Liver (tissue), 9 donors: ENCODE data around the gene IQGAP2. TPM values are rescaled to one million over a fixed set of nuclear protein-coding genes. Genes with fewer than 3 reads are reported as not detected.

Experiments used
- DNase-seq: peaks from one replicate; pipeline ENCODE4 v3.0.0-alpha.2; 2017; ENCODE audit warnings: low spot score
- H3K27ac ChIP-seq, 2 donors: one replicate each; pipeline ENCODE4 v1.7.0; 2013; ENCODE audit warnings: inconsistent platforms in 2 of 2, low read length in 2 of 2, control low read depth in 1 of 2, low read depth in 1 of 2, mild to moderate bottlenecking in 1 of 2
- H3K27me3 ChIP-seq, 4 donors: one replicate each; pipeline versions ENCODE4 v1.6.1 to v1.7.0; 2013; ENCODE audit warnings: low read length in 3 of 4, inconsistent platforms in 1 of 4, mild to moderate bottlenecking in 1 of 4, moderate library complexity in 1 of 4; ENCODE audit not compliant: control insufficient read depth in 4 of 4, insufficient read depth in 4 of 4
- H3K36me3 ChIP-seq, 4 donors: one replicate each; pipeline versions ENCODE4 v1.6.1 to v1.7.0; 2013; ENCODE audit warnings: low read length in 3 of 4, mild to moderate bottlenecking in 3 of 4, low read depth in 1 of 4, moderate library complexity in 1 of 4; ENCODE audit not compliant: control insufficient read depth in 4 of 4, insufficient read depth in 3 of 4
- H3K4me1 ChIP-seq, 4 donors: one replicate each; pipeline versions ENCODE4 v1.6.1 to v1.7.0; 2013; ENCODE audit warnings: low read length in 3 of 4, mild to moderate bottlenecking in 3 of 4, moderate library complexity in 1 of 4; ENCODE audit not compliant: control insufficient read depth in 4 of 4, insufficient read depth in 4 of 4
- H3K4me3 ChIP-seq, 3 donors: one replicate each; pipeline versions ENCODE4 v1.6.1 to v1.7.0; 2013; ENCODE audit warnings: low read length in 3 of 3, control low read depth in 1 of 3, low read depth in 1 of 3, mild to moderate bottlenecking in 1 of 3
- H3K9ac ChIP-seq, 2 donors: one replicate each; pipeline ENCODE4 v1.7.0; 2013; ENCODE audit warnings: low read length in 2 of 2, mild to moderate bottlenecking in 2 of 2, moderate library complexity in 2 of 2, control low read depth in 1 of 2, low read depth in 1 of 2
- H3K9me3 ChIP-seq, 4 donors: one replicate each; pipeline versions ENCODE4 v1.6.1 to v1.7.0; 2013; ENCODE audit warnings: low read length in 3 of 4; ENCODE audit not compliant: control insufficient read depth in 4 of 4
- EGR1 ChIP-seq, 2 donors: IDR thresholded peaks; 2 replicates each; pipeline ENCODE4 v1.6.1; 2016 to 2018; ENCODE audit warnings: antibody characterized with exemption in 2 of 2, low read depth in 2 of 2
- FOXA1 ChIP-seq: IDR thresholded peaks from 2 replicates; pipeline ENCODE4 v1.6.1; 2016; ENCODE audit warnings: antibody characterized with exemption
- FOXA2 ChIP-seq: IDR thresholded peaks from 2 replicates; pipeline ENCODE4 v1.6.1; 2016; ENCODE audit warnings: antibody characterized with exemption
- GABPA ChIP-seq, 2 donors: IDR thresholded peaks in 1 of 2; conservative IDR thresholded peaks in 1 of 2; 2 replicates each; pipeline ENCODE4 v1.6.1; 2016; ENCODE audit warnings: antibody characterized with exemption in 2 of 2, mild to moderate bottlenecking in 1 of 2, moderate library complexity in 1 of 2
- HNF4A ChIP-seq, 2 donors: conservative IDR thresholded peaks; 2 replicates each; pipeline ENCODE4 v1.6.1; 2016; ENCODE audit warnings: antibody characterized with exemption in 2 of 2, mild to moderate bottlenecking in 2 of 2
- HNF4G ChIP-seq: IDR thresholded peaks from 2 replicates; pipeline ENCODE4 v1.6.1; 2016; ENCODE audit warnings: antibody characterized with exemption
- JUND ChIP-seq, 2 donors: IDR thresholded peaks; 2 replicates each; pipeline ENCODE4 v1.6.1; 2016; ENCODE audit warnings: antibody characterized with exemption in 2 of 2
- MAX ChIP-seq: IDR thresholded peaks from 2 replicates; pipeline ENCODE4 v1.6.1; 2016; ENCODE audit warnings: antibody characterized with exemption
- NR2F2 ChIP-seq: IDR thresholded peaks from 2 replicates; pipeline ENCODE4 v1.6.1; 2016; ENCODE audit warnings: antibody characterized with exemption
- RAD21 ChIP-seq, 2 donors: IDR thresholded peaks; 2 replicates each; pipeline ENCODE4 v1.6.1; 2016; ENCODE audit warnings: antibody characterized with exemption in 2 of 2, mild to moderate bottlenecking in 2 of 2
- RXRA ChIP-seq, 2 donors: IDR thresholded peaks; 2 replicates each; pipeline ENCODE4 v1.6.1; 2017 to 2018; ENCODE audit warnings: antibody characterized with exemption in 2 of 2, mild to moderate bottlenecking in 1 of 2
- SP1 ChIP-seq: IDR thresholded peaks from 2 replicates; pipeline ENCODE4 v1.6.1; 2018; ENCODE audit warnings: antibody characterized with exemption, mild to moderate bottlenecking
- YY1 ChIP-seq: IDR thresholded peaks from 2 replicates; pipeline ENCODE4 v1.6.1; 2016; ENCODE audit warnings: antibody characterized with exemption, mild to moderate bottlenecking
- ZBTB33 ChIP-seq: IDR thresholded peaks from 2 replicates; pipeline ENCODE4 v1.6.1; 2016; ENCODE audit warnings: antibody characterized with exemption
- WGBS: extraction: QIAGEN DNeasy Blood & Tissue Kit; methylation state at CpG from one replicate; pipeline ENCODE4 v1.1.7; 2013; 5-methylcytosine and 5-hydroxymethylcytosine counted together
- polyA plus RNA-seq, 2 donors: library from polyadenylated mRNA; stranded (reverse) in 1 of 2; unstranded in 1 of 2; fragments of 200-250 nt in 1 of 2; fragments of >200 nt in 1 of 2; fragmentation: Nextera tagmentation in 1 of 2; extraction: Ambion mirVana in 1 of 2; gene quantifications; one replicate each; pipeline versions ENCODE4 v1.2.1 to v1.2.3, GENCODE V29; 2013 to 2015
- total RNA-seq, 2 donors: library from RNA; depleted of rRNA; stranded (reverse); fragments of >200 nt; gene quantifications; one replicate each; pipeline ENCODE4 v1.2.3, GENCODE V29; 2014
- TF ChIP-seq, protein P1 (sequence below): IDR thresholded peaks from 2 replicates; pipeline ENCODE4 v1.6.1; 2016; ENCODE audit warnings: antibody characterized with exemption
- TF ChIP-seq, protein P2 (sequence below): fragments of 150-350 bp; IDR thresholded peaks from 2 replicates; pipeline ENCODE4 v1.5.1; 2017; ENCODE audit warnings: improper control_type of control experiment, low read depth, low read length; ENCODE audit not compliant: missing input control
- TF ChIP-seq, protein P3 (sequence below): IDR thresholded peaks from 2 replicates; pipeline ENCODE4 v1.6.1; 2016; ENCODE audit warnings: antibody characterized with exemption, mild to moderate bottlenecking
- donor health status: healthy.
- donor health status: healthy.
- donor health status: healthy.
- donor health status: healthy.
- donor health status: healthy.

The IQGAP2 gene
- total and polyA plus RNA-seq, 4 donors: 41.5 to 205 (median 102) TPM

DNA sequence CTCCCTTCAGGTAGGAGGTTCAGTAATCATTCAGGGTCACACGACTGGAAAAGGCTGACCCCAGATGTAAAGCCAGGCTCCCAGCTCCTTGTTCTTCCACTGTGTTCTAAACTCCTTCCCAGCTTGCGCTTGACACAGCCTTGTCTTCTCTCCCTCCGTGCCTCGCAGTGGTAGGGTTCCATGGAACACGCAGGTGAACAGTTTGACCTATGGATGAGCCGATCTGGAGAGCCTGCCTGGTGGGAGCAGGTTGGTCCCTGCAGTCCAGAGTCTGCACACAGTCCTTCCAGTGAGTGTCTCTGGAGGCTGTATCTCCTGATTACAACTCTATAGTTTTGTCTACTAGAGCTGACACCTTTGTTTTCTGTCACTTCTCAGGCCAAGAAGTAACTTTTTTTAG, 85.9 kb downstream of the IQGAP2 start:
- Histone ChIP-seq H3K9ac (no peak overlapping the region), H3K9me3 (no peaks in the 10 kb centered on the region), H3K27me3 (no peaks in the 10 kb centered on the region), H3K4me3 (no peak overlapping the region), H3K4me1 (peaks cover 7 to 49% (median 42%) of the 10 kb centered on the region in 4 donors), H3K27ac (no peak overlapping the region), H3K36me3 (no peaks in the 10 kb centered on the region)
- TF ChIP-seq JUND (IDR thresholded peaks at IDR 0.05) (no peak), FOXA1 (no peak), ZBTB33 (no peak), HNF4G (no peak), HNF4A (conservative IDR thresholded peaks at IDR 0.05) (no peak), FOXA2 (no peak), RXRA (IDR thresholded peaks at IDR 0.05) (no peak), RAD21 (IDR thresholded peaks at IDR 0.05) (no peak), EGR1 (IDR thresholded peaks at IDR 0.05; ENCODE audit: low read depth in 2 of 2) (no peak), SP1 (no peak), NR2F2 (no peak), YY1 (no peak), GABPA (IDR thresholded peaks at IDR 0.05 in 1 of 2, conservative IDR thresholded peaks at IDR 0.05 in 1 of 2) (no peak), MAX (no peak)
- TF ChIP-seq, protein P1, sequence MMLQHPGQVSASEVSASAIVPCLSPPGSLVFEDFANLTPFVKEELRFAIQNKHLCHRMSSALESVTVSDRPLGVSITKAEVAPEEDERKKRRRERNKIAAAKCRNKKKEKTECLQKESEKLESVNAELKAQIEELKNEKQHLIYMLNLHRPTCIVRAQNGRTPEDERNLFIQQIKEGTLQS: no peak
- TF ChIP-seq, protein P2, sequence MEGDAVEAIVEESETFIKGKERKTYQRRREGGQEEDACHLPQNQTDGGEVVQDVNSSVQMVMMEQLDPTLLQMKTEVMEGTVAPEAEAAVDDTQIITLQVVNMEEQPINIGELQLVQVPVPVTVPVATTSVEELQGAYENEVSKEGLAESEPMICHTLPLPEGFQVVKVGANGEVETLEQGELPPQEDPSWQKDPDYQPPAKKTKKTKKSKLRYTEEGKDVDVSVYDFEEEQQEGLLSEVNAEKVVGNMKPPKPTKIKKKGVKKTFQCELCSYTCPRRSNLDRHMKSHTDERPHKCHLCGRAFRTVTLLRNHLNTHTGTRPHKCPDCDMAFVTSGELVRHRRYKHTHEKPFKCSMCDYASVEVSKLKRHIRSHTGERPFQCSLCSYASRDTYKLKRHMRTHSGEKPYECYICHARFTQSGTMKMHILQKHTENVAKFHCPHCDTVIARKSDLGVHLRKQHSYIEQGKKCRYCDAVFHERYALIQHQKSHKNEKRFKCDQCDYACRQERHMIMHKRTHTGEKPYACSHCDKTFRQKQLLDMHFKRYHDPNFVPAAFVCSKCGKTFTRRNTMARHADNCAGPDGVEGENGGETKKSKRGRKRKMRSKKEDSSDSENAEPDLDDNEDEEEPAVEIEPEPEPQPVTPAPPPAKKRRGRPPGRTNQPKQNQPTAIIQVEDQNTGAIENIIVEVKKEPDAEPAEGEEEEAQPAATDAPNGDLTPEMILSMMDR: no peak
- TF ChIP-seq, protein P3, sequence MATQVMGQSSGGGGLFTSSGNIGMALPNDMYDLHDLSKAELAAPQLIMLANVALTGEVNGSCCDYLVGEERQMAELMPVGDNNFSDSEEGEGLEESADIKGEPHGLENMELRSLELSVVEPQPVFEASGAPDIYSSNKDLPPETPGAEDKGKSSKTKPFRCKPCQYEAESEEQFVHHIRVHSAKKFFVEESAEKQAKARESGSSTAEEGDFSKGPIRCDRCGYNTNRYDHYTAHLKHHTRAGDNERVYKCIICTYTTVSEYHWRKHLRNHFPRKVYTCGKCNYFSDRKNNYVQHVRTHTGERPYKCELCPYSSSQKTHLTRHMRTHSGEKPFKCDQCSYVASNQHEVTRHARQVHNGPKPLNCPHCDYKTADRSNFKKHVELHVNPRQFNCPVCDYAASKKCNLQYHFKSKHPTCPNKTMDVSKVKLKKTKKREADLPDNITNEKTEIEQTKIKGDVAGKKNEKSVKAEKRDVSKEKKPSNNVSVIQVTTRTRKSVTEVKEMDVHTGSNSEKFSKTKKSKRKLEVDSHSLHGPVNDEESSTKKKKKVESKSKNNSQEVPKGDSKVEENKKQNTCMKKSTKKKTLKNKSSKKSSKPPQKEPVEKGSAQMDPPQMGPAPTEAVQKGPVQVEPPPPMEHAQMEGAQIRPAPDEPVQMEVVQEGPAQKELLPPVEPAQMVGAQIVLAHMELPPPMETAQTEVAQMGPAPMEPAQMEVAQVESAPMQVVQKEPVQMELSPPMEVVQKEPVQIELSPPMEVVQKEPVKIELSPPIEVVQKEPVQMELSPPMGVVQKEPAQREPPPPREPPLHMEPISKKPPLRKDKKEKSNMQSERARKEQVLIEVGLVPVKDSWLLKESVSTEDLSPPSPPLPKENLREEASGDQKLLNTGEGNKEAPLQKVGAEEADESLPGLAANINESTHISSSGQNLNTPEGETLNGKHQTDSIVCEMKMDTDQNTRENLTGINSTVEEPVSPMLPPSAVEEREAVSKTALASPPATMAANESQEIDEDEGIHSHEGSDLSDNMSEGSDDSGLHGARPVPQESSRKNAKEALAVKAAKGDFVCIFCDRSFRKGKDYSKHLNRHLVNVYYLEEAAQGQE: no peak
- WGBS: 90% methylated on average over 6 of the region's 6 CpGs
- no peak for DNase-seq
